Endothelial cell of umbilical vein (primary cell): ENCODE data around the gene BLTP3B. TPM values are rescaled to one million over a fixed set of nuclear protein-coding genes. Genes with fewer than 3 reads are reported as not detected.

ENCODE experiments used
- BruUV-seq: library from RNA; stranded (reverse); fragments of 400-500 nt; replicated peaks from 2 replicates; lab custom pipeline; 2021; lab: Mats Ljungman, UMichigan
- CTCF ChIA-PET: fragments of 300-600, 350-600 bp; sonication (Branson Sonifier 250); formaldehyde crosslinking; loops from one replicate; lab custom pipeline; 2021; ENCODE audit warnings: antibody characterized with exemption, inconsistent platforms; lab: Charles Lee
- POLR2A ChIA-PET: fragments of 300-600, 350-600 bp; sonication (Branson Sonifier 250); formaldehyde crosslinking; loops from one replicate; lab custom pipeline; 2021; ENCODE audit warnings: antibody characterized with exemption, inconsistent platforms; lab: Charles Lee
- DNase-seq: peaks from one replicate; pipeline ENCODE4 v3.0.0-alpha.2; 2011; ENCODE audit warnings: low read depth, low spot score
- FAIRE-seq: peaks from 2 replicates; lab custom pipeline; 2011; peaks lifted over from hg19 to GRCh38; lab: Jason Lieb, UNC
- H2AFZ ChIP-seq: 2 replicates; pipeline ENCODE4 v1.6.0; 2012; ENCODE audit warnings: low read depth, low read length, control low read depth, inconsistent platforms
- H3K27ac ChIP-seq: 2 replicates; pipeline ENCODE4 v1.5.1; 2011; ENCODE audit warnings: low read depth, mild to moderate bottlenecking, control low read depth, low read length, moderate library complexity; ENCODE audit not compliant: insufficient read depth
- H3K27me3 ChIP-seq, 2 experiments: 2 replicates each; pipeline versions ENCODE4 v1.6.0 to v1.6.1; 2011; ENCODE audit warnings: low read length in 2 of 2, mixed read lengths in 1 of 2; ENCODE audit not compliant: control insufficient read depth in 2 of 2, insufficient read depth in 2 of 2
- H3K36me3 ChIP-seq, 2 experiments: 2 replicates in 1 of 2; 3 replicates in 1 of 2; pipeline ENCODE4 v1.5.1; 2011; ENCODE audit warnings: low read length in 2 of 2, mild to moderate bottlenecking in 1 of 2, moderate library complexity in 1 of 2; ENCODE audit not compliant: control insufficient read depth in 2 of 2, insufficient read depth in 2 of 2; ENCODE audit errors: extremely low read depth in 1 of 2
- H3K4me1 ChIP-seq: 3 replicates; pipeline ENCODE4 v1.5.1; 2011; ENCODE audit warnings: mild to moderate bottlenecking, low read length; ENCODE audit not compliant: control insufficient read depth, insufficient read depth; ENCODE audit errors: extremely low read depth
- H3K4me2 ChIP-seq: 2 replicates; pipeline ENCODE4 v1.6.1; 2011; ENCODE audit warnings: low read length, control low read depth, mixed read lengths; ENCODE audit not compliant: insufficient read depth
- H3K4me3 ChIP-seq, 3 experiments: fragments of 200-600 bp in 1 of 3; sonication (generic), shearing (Covaris generic) in 1 of 3; replicated peaks in 1 of 3; 2 replicates each; pipeline ENCODE4 v1.5.1; 2011 to 2016; ENCODE audit warnings: control low read depth in 3 of 3, low read length in 3 of 3, mild to moderate bottlenecking in 2 of 3, inconsistent platforms in 1 of 3, low read depth in 1 of 3, moderate library complexity in 1 of 3; ENCODE audit not compliant: insufficient read depth in 1 of 3
- H3K79me2 ChIP-seq: 2 replicates; pipeline ENCODE4 v1.6.0; 2012; ENCODE audit warnings: low read length, inconsistent platforms; ENCODE audit not compliant: control insufficient read depth, insufficient read depth
- H3K9ac ChIP-seq: replicated peaks from 2 replicates; pipeline ENCODE3; 2011; ENCODE audit warnings: low read length, control low read depth; ENCODE audit not compliant: insufficient read depth; ENCODE audit errors: extremely low read depth
- H3K9me1 ChIP-seq: replicated peaks from 3 replicates; pipeline ENCODE4 v1.6.0; 2011; ENCODE audit warnings: mild to moderate bottlenecking, low read length; ENCODE audit not compliant: control insufficient read depth, insufficient read depth; ENCODE audit errors: extremely low read depth
- H3K9me3 ChIP-seq: replicated peaks from 2 replicates; pipeline ENCODE4 v1.5.1; 2012; ENCODE audit warnings: low read length, inconsistent platforms; ENCODE audit not compliant: control insufficient read depth, insufficient read depth
- H4K20me1 ChIP-seq: replicated peaks from 2 replicates; pipeline ENCODE3; 2011; ENCODE audit warnings: mild to moderate bottlenecking, low read length; ENCODE audit not compliant: control insufficient read depth, insufficient read depth; ENCODE audit errors: extremely low read depth
- CTCF ChIP-seq, 2 donors: IDR thresholded peaks; 1 replicate in 1 of 2; 2 replicates in 1 of 2; pipeline ENCODE4 v1.5.1; 2011; ENCODE audit warnings: low read length in 2 of 2, mild to moderate bottlenecking in 2 of 2, moderate library complexity in 2 of 2, control low read depth in 1 of 2, inconsistent platforms in 1 of 2, low read depth in 1 of 2; ENCODE audit not compliant: insufficient read depth in 1 of 2; ENCODE audit errors: extremely low read depth in 1 of 2
- EZH2 ChIP-seq: IDR thresholded peaks from 2 replicates; pipeline ENCODE4 v1.6.1; 2012; ENCODE audit warnings: borderline replicate concordance, low read depth, mild to moderate bottlenecking, moderate library complexity, low read length, inconsistent platforms; ENCODE audit not compliant: severe bottlenecking
- FOS ChIP-seq: IDR thresholded peaks from 2 replicates; pipeline ENCODE4 v1.6.1; 2011; ENCODE audit warnings: mild to moderate bottlenecking, low read length, moderate library complexity, borderline replicate concordance; ENCODE audit not compliant: insufficient read depth
- MYC ChIP-seq: IDR thresholded peaks from one replicate; pipeline ENCODE4 v1.6.1; 2011; ENCODE audit warnings: mild to moderate bottlenecking, low read depth, low read length
- POLR2A ChIP-seq: IDR thresholded peaks from 2 replicates; pipeline ENCODE4 v1.6.1; 2012; ENCODE audit warnings: low read depth, mild to moderate bottlenecking, control low read depth, low read length
- POLR2AphosphoS5 ChIP-seq: IDR thresholded peaks from 2 replicates; pipeline ENCODE4 v1.6.1; 2012; ENCODE audit warnings: low read depth, mild to moderate bottlenecking, control low read depth, low read length, moderate library complexity; ENCODE audit not compliant: insufficient read depth
- dilution Hi-C: fragments of 300-500 bp; cut with MboI; formaldehyde crosslinking; loops from one replicate; pipeline ENCODE4 v1.15.0; 2019; ENCODE audit warnings: low sequenced_read_pairs; ENCODE audit not compliant: extremely low pct_ligation_motif_present
- intact Hi-C: fragments of 100-400 bp; cut with micrococcal nuclease; formaldehyde crosslinking; loops from one replicate; pipeline ENCODE4 v1.10.0; 2022
- polyA plus RNA-seq, 4 experiments: library from polyadenylated mRNA; depleted of rRNA in 3 of 4; stranded (reverse) in 3 of 4; unstranded in 1 of 4; fragments of >200 nt; gene quantifications; 2 replicates each; pipeline versions ENCODE4 v1.2.1 to v1.2.3, GENCODE V29; 2011 to 2012; ENCODE audit warnings: missing spikeins in 1 of 4
- total RNA-seq: library from RNA; stranded (reverse); gene quantifications from 2 replicates; pipeline ENCODE4 v1.2.3, GENCODE V29; 2021
- TF ChIP-seq, protein P1 (sequence below): IDR thresholded peaks from 2 replicates; pipeline ENCODE4 v1.6.1; 2011; ENCODE audit not compliant: insufficient read depth, insufficient read length

Gene BLTP3B
- total and polyA plus RNA-seq, 2 donors (not counting 3 experiments of a cell fraction or from before 2014, with no cell fraction given), result 5.4 to 17.9 TPM

DNA sequence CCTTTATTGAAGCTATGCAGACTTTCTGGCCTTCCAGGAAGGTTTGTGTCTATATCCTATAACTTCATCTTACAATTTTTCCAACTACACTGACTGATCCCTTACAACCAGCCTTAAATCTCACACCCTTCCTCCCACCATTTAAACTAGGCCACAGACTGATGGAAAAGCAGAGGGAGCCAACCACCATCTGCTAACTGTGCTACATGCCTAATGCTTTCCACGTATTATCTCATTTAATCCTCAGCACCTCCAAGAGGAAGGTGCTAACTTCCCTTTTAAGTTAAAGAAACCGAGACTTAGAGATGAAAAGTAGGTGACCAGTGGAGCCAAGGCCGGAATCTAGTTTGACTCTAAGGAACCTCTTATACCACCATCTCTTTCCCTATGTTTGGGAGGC, 22.7 kb upstream of the BLTP3B start:
- Histone ChIP-seq H2AFZ (no peak overlapping the region), H3K27ac (no peak overlapping the region), H3K4me1 (no peaks in the 10 kb centered on the region), H3K4me3 (no peak overlapping the region), H3K4me2 (no peak overlapping the region), H4K20me1 (no peaks in the 10 kb centered on the region), H3K9me1 (no peaks in the 10 kb centered on the region), H3K79me2 (no peaks in the 10 kb centered on the region), H3K9ac (no peak overlapping the region), H3K36me3 (no peaks in the 10 kb centered on the region), H3K27me3 (peaks cover 0 to 2% of the 10 kb centered on the region in 2 experiments), H3K9me3 (no peaks in the 10 kb centered on the region)
- DNase-seq (no peak), FAIRE-seq (no peak)
- no TSS peak for BruUV-seq
- TF ChIP-seq EZH2, result no peak
- TF ChIP-seq POLR2AphosphoS5, result no peak
- no peak for TF ChIP-seq MYC
- TF ChIP-seq FOS, result no peak
- TF ChIP-seq POLR2A, result no peak
- TF ChIP-seq, protein P1, sequence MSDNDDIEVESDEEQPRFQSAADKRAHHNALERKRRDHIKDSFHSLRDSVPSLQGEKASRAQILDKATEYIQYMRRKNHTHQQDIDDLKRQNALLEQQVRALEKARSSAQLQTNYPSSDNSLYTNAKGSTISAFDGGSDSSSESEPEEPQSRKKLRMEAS, result no peak
- TF ChIP-seq CTCF (IDR thresholded peaks at IDR 0.05; ENCODE audit: extremely low read depth in 1 of 2, insufficient read depth in 1 of 2, low read depth in 1 of 2, low read length in 2 of 2), result no peak
- POLR2A ChIA-PET, result no interaction called here
- dilution Hi-C loops, result no loop called here
- CTCF ChIA-PET, result interaction anchor here (1.7 kb wide), 1 partner anchor 11 kb away, joined by 11 read pairs; no protein-coding TSS in a partner anchor
- intact Hi-C loops, result loop anchor here (5.0 kb wide), 1 partner anchor 1978 kb away; no protein-coding TSS in a partner anchor
